K562 (cell line): ENCODE results near the gene THAP4. TPM values are rescaled to one million over a fixed set of nuclear protein-coding genes. Genes with fewer than 3 reads are reported as not detected.

Experiments
- ATAC-seq: fragments of 200-7000 bp; cut with Tn5 transposase; 3 replicates; pipeline ENCODE4 v1.9.1; 2020; ENCODE audit warnings: moderate library complexity
- BruUV-seq: library from RNA; stranded (reverse); fragments of 400-500 nt; replicated peaks from 2 replicates; lab custom pipeline; 2021; lab: Mats Ljungman, UMichigan
- CTCF ChIA-PET: fragments of 300-600 bp; formaldehyde crosslinking; extraction: SDS; loops from one replicate; lab custom pipeline; 2021; ENCODE audit warnings: low intra/inter-chr PET ratio; lab: Yijun Ruan, JAX
- POLR2A ChIA-PET: fragments of 300-600, 350-650 bp; sonication (Branson Sonifier 250); formaldehyde crosslinking; extraction: SDS; loops from one replicate; lab custom pipeline; 2021; ENCODE audit warnings: antibody characterized with exemption, inconsistent platforms; lab: Yijun Ruan, JAX
- DNase-seq, 4 experiments: peaks; one replicate each; pipeline versions ENCODE4 v3.0.0 to v3.0.0-alpha.2; 2011 to 2018; ENCODE audit warnings: low spot score in 3 of 4, mixed read lengths in 3 of 4; ENCODE audit errors: extremely low read depth in 1 of 4
- FAIRE-seq: peaks from 2 replicates; lab custom pipeline; 2011; peaks lifted over from hg19 to GRCh38; lab: Jason Lieb, UNC
- H2AFZ ChIP-seq: 2 replicates; pipeline ENCODE4 v1.6.0; 2011; ENCODE audit warnings: low read depth, low read length, control low read depth, inconsistent platforms
- H3K27ac ChIP-seq: fragments of 200-600 bp; 3 replicates; pipeline ENCODE4 v1.8.0; 2011; ENCODE audit warnings: low read depth, mild to moderate bottlenecking, control low read depth, inconsistent platforms, low read length, moderate library complexity, mixed read lengths; ENCODE audit errors: extremely low read depth
- H3K27me3 ChIP-seq, 2 experiments: fragments of 300-600 bp in 1 of 2; 2 replicates in 1 of 2; 3 replicates in 1 of 2; pipeline versions ENCODE4 v1.6.0 to v1.8.0; 2011; ENCODE audit warnings: inconsistent platforms in 2 of 2, low read length in 2 of 2, mild to moderate bottlenecking in 1 of 2, mixed read lengths in 1 of 2, moderate library complexity in 1 of 2; ENCODE audit not compliant: control insufficient read depth in 2 of 2, insufficient read depth in 2 of 2
- H3K36me3 ChIP-seq: fragments of 300-600 bp; 3 replicates; pipeline ENCODE4 v1.8.0; 2011; ENCODE audit warnings: mild to moderate bottlenecking, low read length, inconsistent platforms; ENCODE audit not compliant: control insufficient read depth, insufficient read depth
- H3K4me1 ChIP-seq, 2 experiments: fragments of 200-600 bp in 1 of 2; replicated peaks in 1 of 2; 2 replicates in 1 of 2; 3 replicates in 1 of 2; pipeline versions ENCODE4 v1.5.1 to v1.8.0; 2011; ENCODE audit warnings: inconsistent platforms in 2 of 2, low read length in 2 of 2, mild to moderate bottlenecking in 1 of 2, mixed read lengths in 1 of 2, moderate library complexity in 1 of 2; ENCODE audit not compliant: control insufficient read depth in 2 of 2, insufficient read depth in 2 of 2
- H3K4me2 ChIP-seq: 2 replicates; pipeline ENCODE4 v1.6.1; 2011; ENCODE audit warnings: low read length, control low read depth, inconsistent platforms, mixed read lengths; ENCODE audit not compliant: insufficient read depth
- H3K4me3 ChIP-seq: fragments of 200-600 bp; sonication (generic), shearing (Covaris generic); 2 replicates; pipeline ENCODE4 v1.5.1; 2016; ENCODE audit warnings: control low read depth, inconsistent platforms
- H3K79me2 ChIP-seq: fragments of 200-600 bp; 3 replicates; pipeline ENCODE4 v1.8.0; 2011; ENCODE audit warnings: low read length, inconsistent platforms; ENCODE audit not compliant: control insufficient read depth, insufficient read depth
- H3K9ac ChIP-seq, 2 experiments: 2 replicates each; pipeline versions ENCODE4 v1.6.0 to v1.6.1; 2011; ENCODE audit warnings: low read depth in 2 of 2, low read length in 2 of 2, control low read depth in 1 of 2, inconsistent platforms in 1 of 2, mild to moderate bottlenecking in 1 of 2, mixed read lengths in 1 of 2; ENCODE audit not compliant: insufficient read depth in 1 of 2
- H3K9me1 ChIP-seq: one replicate; pipeline ENCODE4 v1.6.0; 2011; ENCODE audit warnings: inconsistent platforms, mild to moderate bottlenecking, low read length, moderate library complexity; ENCODE audit not compliant: control insufficient read depth, insufficient read depth
- H3K9me3 ChIP-seq: replicated peaks from 2 replicates; pipeline ENCODE4 v1.5.1; 2011; ENCODE audit warnings: low read depth, low read length, inconsistent platforms; ENCODE audit not compliant: control insufficient read depth, insufficient read depth
- H4K20me1 ChIP-seq: replicated peaks from 2 replicates; pipeline ENCODE4 v1.6.1; 2011; ENCODE audit warnings: low read length, inconsistent platforms, mixed read lengths; ENCODE audit not compliant: control insufficient read depth, insufficient read depth
- MEF2D ChIP-seq: conservative IDR thresholded peaks from 2 replicates; pipeline ENCODE4 v1.6.1; 2016; ENCODE audit warnings: low read depth, missing genetic modification characterization, missing compliant biosample characterization
- MTA2 ChIP-seq: fragments of 450-650 bp; IDR thresholded peaks from 2 replicates; pipeline ENCODE4 v1.6.1; 2016; ENCODE audit warnings: low read depth
- RFX1 ChIP-seq: fragments of 450-650 bp; IDR thresholded peaks from 2 replicates; pipeline ENCODE4 v1.6.1; 2016; ENCODE audit warnings: mild to moderate bottlenecking, moderate library complexity
- SMARCA5 ChIP-seq: fragments of 450-650 bp; IDR thresholded peaks from 2 replicates; pipeline ENCODE4 v1.6.1; 2016
- ZNF695 ChIP-seq: fragments of 450-650 bp; formaldehyde crosslinking; IDR thresholded peaks from 2 replicates; pipeline ENCODE4 v1.4.0; 2020; ENCODE audit warnings: mild to moderate bottlenecking, moderate library complexity
- WGBS: fragments of 100-300 bp; shearing (Covaris generic); methylation state at CpG from one replicate; pipeline ENCODE4 v1.1.6; 2016; ENCODE audit warnings: low coverage, mixed read lengths; ENCODE audit not compliant: insufficient coverage; ENCODE audit errors: missing lambda C conversion rate; 5-methylcytosine and 5-hydroxymethylcytosine counted together
- in situ Hi-C: fragments of 300-500 bp; cut with MboI; formaldehyde crosslinking; loops from 4 replicates; pipeline ENCODE4 v1.15.0; 2018; ENCODE audit warnings: inconsistent platforms, mixed read lengths
- intact Hi-C: fragments of 100-400 bp; cut with micrococcal nuclease; formaldehyde crosslinking; loops from 2 replicates; pipeline ENCODE4 v1.14.2; 2022
- polyA plus RNA-seq, 8 experiments: library from polyadenylated mRNA; depleted of rRNA in 4 of 8; stranded (reverse) in 5 of 8; unstranded in 3 of 8; fragments of >200 nt; fragmentation: Nextera tagmentation in 2 of 8; fragmentation: Illumina TruSeq in 1 of 8; extraction: Ambion mirVana in 2 of 8; extraction: Trizol in 1 of 8; gene quantifications; 2 replicates each; pipeline versions ENCODE4 v1.2.1 to v1.2.3, GENCODE V29; 2011 to 2014; ENCODE audit warnings: inconsistent platforms in 1 of 8, missing spikeins in 1 of 8
- total RNA-seq, 7 experiments: library from RNA; depleted of rRNA in 6 of 7; stranded (reverse); fragments of >200 nt in 6 of 7; fragmentation: Illumina TruSeq in 2 of 7; extraction: Trizol in 2 of 7; gene quantifications; 2 replicates each; pipeline versions ENCODE4 v1.2.1 to v1.2.3, GENCODE V29; 2011 to 2021; ENCODE audit warnings: low replicate concordance in 1 of 7
- TF ChIP-seq, protein P1 (sequence below): fragments of 250-450 bp; sonication (Bioruptor Pico); IDR thresholded peaks from 2 replicates; pipeline ENCODE4 v1.8.0; 2021; ENCODE audit warnings: mild to moderate bottlenecking, moderate library complexity

The THAP4 gene
- total and polyA plus RNA-seq, 9 of the 15 experiments (the other 6 are each of a cell fraction or from before 2014, with no cell fraction given) = 8.6 to 60.9 (median 43.9) TPM

DNA sequence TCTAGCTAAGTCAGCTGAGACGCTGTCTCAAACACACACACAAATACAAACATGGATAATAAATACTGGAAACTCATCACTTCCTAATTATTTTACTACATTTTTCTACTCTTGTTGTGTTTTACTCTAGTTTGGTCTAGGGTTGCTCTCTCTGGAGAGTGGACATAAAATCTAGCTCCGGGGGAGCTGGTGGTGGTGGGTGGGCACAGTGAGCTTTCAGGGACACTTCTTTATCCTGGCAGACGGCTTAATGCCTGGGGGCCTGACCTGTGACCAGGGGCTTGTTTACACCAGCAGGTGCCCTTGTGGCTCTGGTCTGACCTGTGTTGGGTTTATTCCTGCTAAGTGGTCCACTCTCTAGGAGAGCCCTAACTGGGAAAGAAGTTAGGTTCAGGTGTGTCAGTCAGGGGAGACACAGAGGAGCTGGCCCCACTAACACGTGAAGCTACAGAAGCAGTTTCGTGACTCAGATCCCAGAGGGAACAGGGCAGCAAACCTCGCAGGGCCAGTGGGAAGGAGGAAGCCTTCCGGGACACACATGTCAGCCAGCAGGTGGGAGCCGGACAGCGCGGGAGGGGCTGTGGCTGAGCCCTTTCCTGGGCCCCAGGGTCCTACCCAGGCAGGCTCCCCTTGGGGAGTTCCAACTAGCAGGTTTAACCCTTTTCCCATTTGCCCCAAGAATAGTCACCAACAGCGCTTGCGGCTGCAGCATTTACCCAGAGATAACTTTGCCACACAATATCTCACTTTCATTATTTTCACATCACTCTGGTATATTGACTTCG, 100.9 kb downstream of the THAP4 start:
- no peaks in the 10 kb centered on the region for H3K9me3 ChIP-seq
- no peaks in the 10 kb centered on the region for H3K36me3 ChIP-seq
- H4K20me1 ChIP-seq = no peaks in the 10 kb centered on the region
- in situ Hi-C loops (no loop called here), intact Hi-C loops (no loop called here)
- no peak overlapping the region for H3K27ac ChIP-seq
- peaks cover 5 to 29% of the 10 kb centered on the region in 2 experiments; a peak in 3 of 5 replicates for H3K4me1 ChIP-seq
- no peak overlapping the region for H3K4me2 ChIP-seq
- no peaks in the 10 kb centered on the region for H3K79me2 ChIP-seq
- WGBS = 27% methylated on average over 9 of the region's 13 CpGs
- BruUV-seq = no TSS peak
- H3K9me1 ChIP-seq = no peaks in the 10 kb centered on the region
- ATAC-seq = no peak
- TF ChIP-seq ZNF695 (CRISPR knock-in tag) (no peak), MTA2 (no peak), SMARCA5 (no peak), MEF2D (tag) (no peak), RFX1 (no peak)
- TF ChIP-seq, protein P1, sequence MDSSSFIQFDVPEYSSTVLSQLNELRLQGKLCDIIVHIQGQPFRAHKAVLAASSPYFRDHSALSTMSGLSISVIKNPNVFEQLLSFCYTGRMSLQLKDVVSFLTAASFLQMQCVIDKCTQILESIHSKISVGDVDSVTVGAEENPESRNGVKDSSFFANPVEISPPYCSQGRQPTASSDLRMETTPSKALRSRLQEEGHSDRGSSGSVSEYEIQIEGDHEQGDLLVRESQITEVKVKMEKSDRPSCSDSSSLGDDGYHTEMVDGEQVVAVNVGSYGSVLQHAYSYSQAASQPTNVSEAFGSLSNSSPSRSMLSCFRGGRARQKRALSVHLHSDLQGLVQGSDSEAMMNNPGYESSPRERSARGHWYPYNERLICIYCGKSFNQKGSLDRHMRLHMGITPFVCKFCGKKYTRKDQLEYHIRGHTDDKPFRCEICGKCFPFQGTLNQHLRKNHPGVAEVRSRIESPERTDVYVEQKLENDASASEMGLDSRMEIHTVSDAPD (CRISPR knock-in tag) = no peak
- ChIA-PET CTCF (no interaction called here), POLR2A (no interaction called here)
- no peak for DNase-seq
- FAIRE-seq = no peak
- H3K27me3 ChIP-seq = peaks cover under 1 to 17% of the 10 kb centered on the region in 2 experiments
- no peak overlapping the region for H3K4me3 ChIP-seq
- 0 out of 2 replicates have a peak overlapping the region, but pooled peaks have one; percentile 16 for H2AFZ ChIP-seq
- peak overlapping the region in 1 of 2 experiments; percentile 58; a peak in 1 of 4 replicates for H3K9ac ChIP-seq
